HG03196 (cell line): ENCODE results near the gene USP17L19.
"Not testable (repeated sequence)": the region's sequence is repeated elsewhere in the genome, so short reads cannot be mapped to it uniquely, and the experiment has no call there.

Experiments used
- ATAC-seq: cut with Tn5 transposase; IDR thresholded peaks from one replicate; pipeline ENCODE4 v1.9.1; 2021; ENCODE audit not compliant: unreplicated experiment

The USP17L19 gene, protein sequence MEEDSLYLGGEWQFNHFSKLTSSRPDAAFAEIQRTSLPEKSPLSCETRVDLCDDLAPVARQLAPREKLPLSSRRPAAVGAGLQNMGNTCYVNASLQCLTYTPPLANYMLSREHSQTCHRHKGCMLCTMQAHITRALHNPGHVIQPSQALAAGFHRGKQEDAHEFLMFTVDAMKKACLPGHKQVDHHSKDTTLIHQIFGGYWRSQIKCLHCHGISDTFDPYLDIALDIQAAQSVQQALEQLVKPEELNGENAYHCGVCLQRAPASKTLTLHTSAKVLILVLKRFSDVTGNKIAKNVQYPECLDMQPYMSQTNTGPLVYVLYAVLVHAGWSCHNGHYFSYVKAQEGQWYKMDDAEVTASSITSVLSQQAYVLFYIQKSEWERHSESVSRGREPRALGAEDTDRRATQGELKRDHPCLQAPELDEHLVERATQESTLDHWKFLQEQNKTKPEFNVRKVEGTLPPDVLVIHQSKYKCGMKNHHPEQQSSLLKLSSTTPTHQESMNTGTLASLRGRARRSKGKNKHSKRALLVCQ

DNA sequence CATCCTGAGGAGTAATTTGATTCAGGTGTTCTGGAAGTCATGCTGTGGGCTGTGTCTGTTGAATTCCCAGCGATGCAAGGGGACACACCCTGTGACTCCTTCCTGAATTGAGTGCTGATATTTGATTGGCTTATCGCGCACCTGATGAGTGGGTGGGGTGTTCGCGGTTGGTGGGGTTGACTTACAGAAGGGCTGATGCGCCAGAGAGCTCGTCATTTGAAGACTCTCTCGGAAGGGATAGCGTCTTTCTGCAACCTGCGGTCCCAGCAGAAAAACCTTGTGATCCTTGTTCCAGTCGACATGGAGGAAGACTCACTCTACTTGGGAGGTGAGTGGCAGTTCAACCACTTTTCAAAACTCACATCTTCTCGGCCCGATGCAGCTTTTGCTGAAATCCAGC, at the start of gene USP17L19:
Gene USP17L19 (plus strand): TSS at position 301 of the 400 bp plus-strand sequence. CDS start 0 bp downstream, at position 301.
- not testable (repeated sequence) for ATAC-seq

DNA sequence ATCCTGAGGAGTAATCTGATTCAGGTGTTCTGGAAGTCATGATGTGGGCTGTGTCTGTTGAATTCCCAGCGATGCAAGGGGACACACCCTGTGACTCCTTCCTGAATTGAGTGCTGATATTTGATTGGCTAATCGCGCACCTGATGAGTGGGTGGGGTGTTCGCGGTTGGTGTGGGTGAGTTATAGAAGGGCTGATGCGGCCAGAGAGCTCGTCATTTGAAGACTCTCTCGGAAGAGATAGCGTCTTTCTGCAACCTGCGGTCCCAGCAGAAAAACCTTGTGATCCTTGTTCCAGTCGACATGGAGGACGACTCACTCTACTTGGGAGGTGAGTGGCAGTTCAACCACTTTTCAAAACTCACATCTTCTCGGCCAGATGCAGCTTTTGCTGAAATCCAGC, 42.8 kb upstream of the USP17L19 start, which contains the start of gene USP17L10:
Gene USP17L10 (plus strand): TSS at position 301 of the 400 bp plus-strand sequence. CDS start 0 bp downstream, at position 301.
- not testable (repeated sequence) for ATAC-seq

DNA sequence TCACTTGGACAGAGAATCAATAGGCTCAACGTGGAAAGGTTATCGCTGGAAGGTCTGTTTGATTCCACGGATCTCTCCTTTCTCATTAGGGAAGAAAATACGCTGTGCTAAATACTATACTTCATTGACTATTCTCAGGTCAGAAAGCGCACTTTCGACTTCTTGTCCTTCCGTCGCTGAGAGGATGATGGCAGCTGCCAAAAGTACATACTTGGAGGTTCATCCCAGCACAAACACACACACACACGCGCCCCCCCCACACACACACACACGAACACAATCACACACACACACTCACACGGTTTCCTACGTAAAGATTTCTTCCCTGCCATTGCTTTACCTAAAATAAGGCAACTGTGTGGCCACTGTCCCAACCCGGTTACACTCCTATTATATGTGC, 38.5 kb upstream of the USP17L19 start:
- not testable (repeated sequence) for ATAC-seq

- not testable (repeated sequence) for ATAC-seq
Measured at GRCh38 chr4:9215105-9215504, 38.1 kb upstream of the USP17L19 start, which contains the start of gene USP17L11. Gene USP17L11, plus strand, starts transcription at chr4:9215405. Its CDS starts 0 bp downstream, at chr4:9215405.

- ATAC-seq: not testable (repeated sequence)
Measured at GRCh38 chr4:9219852-9220251, 33.3 kb upstream of the USP17L19 start, which contains the start of gene USP17L12. Gene USP17L12, plus strand, starts transcription at chr4:9220152. Its CDS starts 0 bp downstream, at chr4:9220152.

- ATAC-seq: not testable (repeated sequence)
Measured at GRCh38 chr4:9224596-9224995, 28.6 kb upstream of the USP17L19 start, which contains the start of gene USP17L13. Gene USP17L13, plus strand, starts transcription at chr4:9224896. Its CDS starts 0 bp downstream, at chr4:9224896.

DNA sequence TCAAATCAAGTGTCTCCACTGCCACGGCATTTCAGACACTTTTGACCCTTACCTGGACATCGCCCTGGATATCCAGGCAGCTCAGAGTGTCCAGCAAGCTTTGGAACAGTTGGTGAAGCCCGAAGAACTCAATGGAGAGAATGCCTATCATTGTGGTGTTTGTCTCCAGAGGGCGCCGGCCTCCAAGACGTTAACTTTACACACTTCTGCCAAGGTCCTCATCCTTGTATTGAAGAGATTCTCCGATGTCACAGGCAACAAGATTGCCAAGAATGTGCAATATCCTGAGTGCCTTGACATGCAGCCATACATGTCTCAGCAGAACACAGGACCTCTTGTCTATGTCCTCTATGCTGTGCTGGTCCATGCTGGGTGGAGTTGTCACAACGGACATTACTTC, 22.9 kb upstream of the USP17L19 start:
- ATAC-seq: not testable (repeated sequence)

DNA sequence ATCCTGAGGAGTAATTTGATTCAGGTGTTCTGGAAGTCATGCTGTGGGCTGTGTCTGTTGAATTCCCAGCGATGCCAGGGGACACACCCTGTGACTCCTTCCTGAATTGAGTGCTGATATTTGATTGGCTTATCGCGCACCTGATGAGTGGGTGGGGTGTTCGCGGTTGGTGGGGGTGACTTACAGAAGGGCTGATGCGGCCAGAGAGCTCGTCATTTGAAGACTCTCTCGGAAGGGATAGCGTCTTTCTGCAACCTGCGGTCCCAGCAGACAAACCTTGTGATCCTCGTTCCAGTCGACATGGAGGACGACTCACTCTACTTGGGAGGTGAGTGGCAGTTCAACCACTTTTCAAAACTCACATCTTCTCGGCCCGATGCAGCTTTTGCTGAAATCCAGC, 19.1 kb upstream of the USP17L19 start, which contains the start of gene USP17L15:
Gene USP17L15 (plus strand): TSS at position 301 of the 400 bp plus-strand sequence. CDS start 0 bp downstream, at position 301.
- ATAC-seq: not testable (repeated sequence)

GRCh38 chr4:9238461-9238860, 14.7 kb upstream of the USP17L19 start:
- ATAC-seq: not testable (repeated sequence)

GRCh38 chr4:9243579-9243978, 9.6 kb upstream of the USP17L19 start, which contains the start of gene USP17L17:
Gene USP17L17, plus strand, starts transcription at chr4:9243879. Its CDS starts 0 bp downstream, at chr4:9243879.
- not testable (repeated sequence) for ATAC-seq

DNA sequence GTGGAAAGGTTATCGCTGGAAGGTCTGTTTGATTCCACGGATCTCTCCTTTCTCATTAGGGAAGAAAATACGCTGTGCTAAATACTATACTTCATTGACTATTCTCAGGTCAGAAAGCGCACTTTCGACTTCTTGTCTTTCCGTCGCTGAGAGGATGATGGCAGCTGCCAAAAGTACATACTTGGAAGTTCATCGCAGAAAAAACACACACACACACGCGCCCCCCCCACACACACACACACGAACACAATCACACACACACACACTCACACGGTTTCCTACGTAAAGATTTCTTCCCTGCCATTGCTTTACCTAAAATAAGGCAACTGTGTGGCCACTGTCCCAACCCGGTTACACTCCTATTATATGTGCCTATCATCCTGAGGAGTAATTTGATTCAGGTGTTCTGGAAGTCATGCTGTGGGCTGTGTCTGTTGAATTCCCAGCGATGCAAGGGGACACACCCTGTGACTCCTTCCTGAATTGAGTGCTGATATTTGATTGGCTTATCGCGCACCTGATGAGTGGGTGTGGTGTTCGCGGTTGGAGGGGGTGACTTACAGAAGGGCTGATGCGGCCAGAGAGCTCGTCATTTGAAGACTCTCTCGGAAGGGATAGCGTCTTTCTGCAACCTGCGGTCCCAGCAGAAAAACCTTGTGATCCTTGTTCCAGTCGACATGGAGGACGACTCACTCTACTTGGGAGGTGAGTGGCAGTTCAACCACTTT, 5.1 kb upstream of the USP17L19 start, which contains the start of gene USP17L18:
Gene USP17L18 (plus strand): TSS at position 678 of the 728 bp plus-strand sequence. CDS start 0 bp downstream, at position 678.
- ATAC-seq: not testable (repeated sequence)

- not testable (repeated sequence) for ATAC-seq
Measured at GRCh38 chr4:9257824-9258223, 4.6 kb downstream of the USP17L19 start, which contains the start of gene USP17L20. Gene USP17L20, plus strand, starts transcription at chr4:9258124. Its CDS starts 0 bp downstream, at chr4:9258124.

GRCh38 chr4:9262572-9262971, 9.4 kb downstream of the USP17L19 start, which contains the start of gene USP17L21:
Gene USP17L21, plus strand, starts transcription at chr4:9262872. Its CDS starts 0 bp downstream, at chr4:9262872.
- ATAC-seq: not testable (repeated sequence)

GRCh38 chr4:9267319-9267718, 14.1 kb downstream of the USP17L19 start, which contains the start of gene USP17L22:
Gene USP17L22, plus strand, starts transcription at chr4:9267619. Its CDS starts 0 bp downstream, at chr4:9267619.
- ATAC-seq: not testable (repeated sequence)

DNA sequence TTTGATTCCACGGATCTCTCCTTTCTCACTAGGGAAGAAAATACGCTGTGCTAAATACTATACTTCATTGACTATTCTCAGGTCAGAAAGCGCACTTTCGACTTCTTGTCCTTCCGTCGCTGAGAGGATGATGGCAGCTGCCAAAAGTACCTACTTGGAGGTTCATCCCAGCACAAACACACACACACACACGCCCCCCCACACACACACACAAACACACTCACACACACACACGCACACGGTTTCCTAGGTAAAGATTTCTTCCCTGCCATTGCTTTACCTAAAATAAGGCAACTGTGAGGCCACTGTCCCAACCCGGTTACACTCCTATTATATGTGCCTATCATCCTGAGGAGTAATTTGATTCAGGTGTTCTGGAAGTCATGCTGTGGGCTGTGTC, 18.5 kb downstream of the USP17L19 start:
- ATAC-seq: not testable (repeated sequence)
